Activated CD4-positive, alpha-beta T cell treated with anti-CD3 and anti-CD28 coated beads for 36 hours (primary cell): ENCODE data around the gene ATP8A1. TPM values are rescaled to one million over a fixed set of nuclear protein-coding genes. Genes with fewer than 3 reads are reported as not detected.

ENCODE experiments used
- ATAC-seq: fragments of 200-7000 bp; cut with Tn5 transposase; one replicate; pipeline ENCODE4 v1.10.0; 2021; ENCODE audit warnings: mild to moderate bottlenecking, moderate library complexity
- CTCF ChIA-PET: fragments of 350-600 bp; sonication (Branson Sonifier 250); formaldehyde crosslinking; loops from one replicate; lab custom pipeline; 2021; ENCODE audit warnings: antibody characterized with exemption; lab: Charles Lee
- POLR2A ChIA-PET: fragments of 350-600 bp; sonication (Branson Sonifier 250); formaldehyde crosslinking; loops from one replicate; lab custom pipeline; 2021; ENCODE audit warnings: antibody characterized with exemption, inconsistent platforms; lab: Charles Lee
- DNase-seq: peaks from one replicate; pipeline ENCODE4 v3.0.0-alpha.2; 2020
- H3K27ac Mint-ChIP-seq: one replicate; pipeline ENCODE4 v1.8.0; 2021; ENCODE audit warnings: mixed read lengths
- H3K27me3 Mint-ChIP-seq: one replicate; pipeline ENCODE4 v1.8.0; 2021; ENCODE audit warnings: mixed read lengths
- H3K36me3 Mint-ChIP-seq: one replicate; pipeline ENCODE4 v1.8.0; 2021; ENCODE audit warnings: low read depth, mixed read lengths
- H3K4me1 Mint-ChIP-seq: one replicate; pipeline ENCODE4 v1.8.0; 2021; ENCODE audit warnings: mixed read lengths
- H3K4me3 Mint-ChIP-seq: one replicate; pipeline ENCODE4 v1.8.0; 2021; ENCODE audit warnings: mild to moderate bottlenecking, moderate library complexity, mixed read lengths
- H3K9me3 Mint-ChIP-seq: one replicate; pipeline ENCODE4 v1.8.0; 2021; ENCODE audit warnings: low read depth, mixed read lengths
- intact Hi-C, 2 experiments: fragments of 100-400 bp; cut with DNase I in 1 of 2; cut with micrococcal nuclease in 1 of 2; formaldehyde crosslinking; loops; one replicate each; pipeline versions ENCODE4 v1.14.2 to v1.15.1; 2022 to 2024; cut with DNase I, micrococcal nuclease
- total RNA-seq, 2 experiments: library from RNA; stranded (reverse); gene quantifications; one replicate each; pipeline ENCODE4 v1.2.3, GENCODE V29; 2021

The ATP8A1 gene
- total RNA-seq, 2 experiments from 2014 or later, result 15.1 to 21.1 TPM

GRCh38 chr4:42404001-42404400 is 252.9 kb downstream of the ATP8A1 start:
- intact Hi-C loops, result no loop called here
- DNase-seq (no peak), ATAC-seq (no peak)
- H3K27ac Mint-ChIP-seq, result no peak overlapping the region
- H3K27me3 Mint-ChIP-seq, result peaks cover 26% of the 10 kb centered on the region
- H3K4me1 Mint-ChIP-seq, result peaks cover 2% of the 10 kb centered on the region
- no peaks in the 10 kb centered on the region for H3K9me3 Mint-ChIP-seq
- ChIA-PET CTCF (interaction anchor here (1.1 kb wide), 1 partner anchor 120 kb away, joined by 4 read pairs; no protein-coding TSS in a partner anchor), POLR2A (no interaction called here)
- H3K36me3 Mint-ChIP-seq, result peaks cover 2% of the 10 kb centered on the region
- no peak overlapping the region for H3K4me3 Mint-ChIP-seq

DNA sequence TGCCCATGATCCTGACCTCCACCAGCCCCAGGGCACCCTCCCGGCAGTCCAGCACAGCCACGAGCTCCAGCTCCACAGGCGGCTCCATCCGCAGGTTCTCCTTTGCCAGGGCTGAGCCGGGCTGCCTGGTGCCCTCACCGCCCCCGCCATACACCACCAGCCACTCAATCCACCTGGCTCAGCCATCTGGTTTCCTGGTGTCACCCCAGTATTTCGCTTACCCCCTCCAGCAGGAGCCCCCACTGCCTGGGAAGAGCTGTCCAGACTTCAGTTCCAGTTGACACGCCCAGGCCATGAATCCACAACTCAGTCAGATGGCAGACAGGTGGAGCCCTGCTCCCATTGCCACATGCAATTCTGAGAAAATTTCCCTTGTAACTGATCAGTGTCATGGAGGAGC is 255.7 kb downstream of the ATP8A1 start:
- H3K4me1 Mint-ChIP-seq, result peaks cover 22% of the 10 kb centered on the region
- H3K4me3 Mint-ChIP-seq, result no peak overlapping the region
- peaks cover 49% of the 10 kb centered on the region for H3K27me3 Mint-ChIP-seq
- ATAC-seq (no peak), DNase-seq (no peak)
- ChIA-PET POLR2A (no interaction called here), CTCF (interaction anchor here (1.1 to 2.1 kb wide), 3 partner anchors 29 to 119 kb away, joined by 5 to 6 read pairs (median 6); no protein-coding TSS in a partner anchor)
- H3K9me3 Mint-ChIP-seq, result no peaks in the 10 kb centered on the region
- peaks cover 1% of the 10 kb centered on the region for H3K36me3 Mint-ChIP-seq
- intact Hi-C loops, result no loop called here
- no peak overlapping the region for H3K27ac Mint-ChIP-seq

DNA sequence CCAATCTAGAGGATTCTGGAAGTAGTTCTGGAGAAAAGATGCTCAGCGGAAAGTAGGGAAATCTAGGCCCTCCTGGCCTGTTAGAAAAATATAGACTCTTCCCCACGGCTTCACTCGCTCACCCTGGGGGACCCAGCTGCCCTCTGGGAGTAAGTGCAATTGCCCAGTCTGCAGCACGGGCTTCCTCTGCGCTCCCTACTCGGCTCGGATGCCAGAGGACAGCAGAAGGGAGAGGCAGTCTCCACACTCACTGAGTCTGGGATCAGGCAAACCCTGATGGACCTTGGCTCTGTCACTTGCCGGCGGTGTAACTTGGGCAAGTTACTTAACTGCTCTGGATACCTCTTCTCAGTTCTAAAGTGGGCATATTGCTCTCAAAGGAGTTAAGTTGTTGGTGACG is 257.5 kb downstream of the ATP8A1 start:
- no peak for DNase-seq
- ATAC-seq, result no peak
- H3K9me3 Mint-ChIP-seq, result no peaks in the 10 kb centered on the region
- no peak overlapping the region for H3K27ac Mint-ChIP-seq
- ChIA-PET POLR2A (interaction anchor here (0.7 kb wide), 1 partner anchor 242 kb away, joined by 3 read pairs; no protein-coding TSS in a partner anchor), CTCF (interaction anchor here (1.9 to 2.1 kb wide), 2 partner anchors 27 to 120 kb away, joined by 6 read pairs; no protein-coding TSS in a partner anchor)
- H3K4me3 Mint-ChIP-seq, result no peak overlapping the region
- peaks cover 58% of the 10 kb centered on the region for H3K27me3 Mint-ChIP-seq
- peaks cover 22% of the 10 kb centered on the region for H3K4me1 Mint-ChIP-seq
- intact Hi-C loops, result loop anchor here in 1 of 2 experiments (2.0 to 10.0 kb wide), 3 partner anchors 19 to 655 kb away; partner anchors contain the start of gene PHOX2B
- H3K36me3 Mint-ChIP-seq, result no peaks in the 10 kb centered on the region

DNA sequence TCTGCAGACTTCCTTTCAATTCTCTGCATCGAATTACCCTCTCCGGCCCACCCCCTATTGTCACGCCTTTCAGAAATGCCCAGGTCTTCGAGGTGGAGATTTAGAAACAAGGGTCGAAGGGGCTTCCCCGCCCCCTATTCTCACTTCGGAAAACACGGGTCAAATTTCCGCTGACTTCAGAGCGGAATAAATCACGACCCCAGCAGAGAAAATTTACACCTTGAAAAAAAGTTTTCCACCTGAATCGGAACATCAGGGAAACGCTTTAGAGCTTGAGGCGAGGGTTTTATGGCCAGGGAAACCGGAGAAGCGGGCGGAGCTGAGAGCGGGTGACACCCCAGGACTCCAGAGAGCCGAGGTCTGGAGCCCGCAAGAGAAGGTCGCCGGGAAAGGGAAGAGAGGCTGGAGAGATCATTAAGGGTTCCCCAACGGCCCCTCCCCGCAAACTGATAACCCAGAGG is 258.0 kb downstream of the ATP8A1 start:
- CTCF ChIA-PET, result interaction anchor here (2.1 kb wide), 1 partner anchor 121 kb away, joined by 6 read pairs; no protein-coding TSS in a partner anchor
- intact Hi-C loops, result loop anchor here in 1 of 2 experiments (2.0 to 10.0 kb wide), 3 partner anchors 20 to 654 kb away; partner anchors contain the start of gene PHOX2B
- Mint-ChIP-seq H3K36me3 (no peaks in the 10 kb centered on the region), H3K4me1 (peaks cover 22% of the 10 kb centered on the region), H3K27ac (no peak overlapping the region), H3K27me3 (peaks cover 58% of the 10 kb centered on the region), H3K4me3 (peak overlapping the region; percentile 58), H3K9me3 (no peaks in the 10 kb centered on the region)
- POLR2A ChIA-PET, result no interaction called here
- ATAC-seq (no peak), DNase-seq (no peak)

DNA sequence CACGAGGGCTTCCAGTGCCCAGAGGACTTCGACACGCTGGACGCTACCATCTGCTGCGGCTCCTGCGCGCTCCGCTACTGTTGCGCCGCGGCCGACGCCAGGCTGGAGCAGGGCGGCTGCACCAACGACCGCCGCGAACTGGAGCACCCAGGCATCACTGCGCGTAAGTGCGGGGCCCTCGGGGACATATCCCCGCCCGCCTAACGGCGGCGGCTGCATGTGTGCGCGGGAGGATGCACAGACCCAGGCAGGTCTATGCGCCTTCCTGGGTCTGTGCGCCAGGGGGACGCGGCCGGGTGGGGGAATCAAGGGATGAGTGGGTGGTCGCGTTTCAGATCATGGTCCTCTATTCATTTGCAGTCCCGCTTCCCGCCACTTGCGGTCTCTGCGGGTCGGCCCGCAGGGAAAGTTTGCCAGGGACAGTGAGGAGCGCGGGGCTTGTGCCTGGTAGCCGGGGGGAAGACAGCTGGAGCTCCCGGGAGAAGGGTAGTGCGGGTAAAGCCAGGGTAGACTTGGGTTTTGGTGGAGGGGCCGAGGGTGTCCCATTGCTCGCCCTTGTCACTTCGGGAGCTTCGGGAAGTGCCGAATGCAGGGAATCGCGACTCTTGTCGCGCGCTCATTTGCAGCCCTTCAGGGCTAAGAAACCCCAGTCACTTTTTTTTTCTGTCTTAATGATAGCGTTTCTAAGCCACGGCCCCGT is 258.6 kb downstream of the ATP8A1 start:
- Mint-ChIP-seq H3K27me3 (peaks cover 58% of the 10 kb centered on the region), H3K4me3 (peak overlapping the region; percentile 58), H3K4me1 (peaks cover 22% of the 10 kb centered on the region), H3K27ac (no peak overlapping the region), H3K9me3 (no peaks in the 10 kb centered on the region), H3K36me3 (no peaks in the 10 kb centered on the region)
- intact Hi-C loops, result loop anchor here in 1 of 2 experiments (2.0 to 10.0 kb wide), 3 partner anchors 20 to 654 kb away; partner anchors contain the start of gene PHOX2B
- POLR2A ChIA-PET, result no interaction called here
- peak; percentile 57 for DNase-seq
- peak; percentile 63 for ATAC-seq
- CTCF ChIA-PET, result no interaction called here

DNA sequence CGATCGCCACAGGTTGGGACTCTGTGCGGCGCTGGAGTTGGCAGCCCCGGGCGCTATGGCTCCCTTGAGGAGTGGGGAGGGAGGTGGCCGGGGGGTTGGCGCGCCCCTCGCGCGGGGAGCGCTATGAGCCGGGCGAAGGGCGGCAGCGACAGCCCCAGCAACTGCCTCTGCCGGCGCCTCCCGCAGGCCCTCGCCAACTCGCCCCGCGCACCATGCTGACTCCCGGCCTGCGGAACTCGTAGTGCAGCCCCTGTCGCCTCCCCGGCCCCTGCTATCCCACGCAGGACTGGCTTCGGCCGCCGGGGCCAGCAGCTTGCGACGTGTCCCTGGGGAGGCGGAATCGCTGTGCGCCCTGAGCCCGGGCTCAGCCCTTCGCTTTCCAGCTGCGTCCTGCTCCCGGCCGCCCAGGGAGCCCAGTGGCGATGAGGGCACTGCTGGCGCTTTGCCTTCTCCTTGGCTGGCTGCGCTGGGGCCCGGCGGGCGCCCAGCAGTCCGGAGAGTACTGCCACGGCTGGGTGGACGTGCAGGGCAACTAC is 259.2 kb downstream of the ATP8A1 start:
- peak overlapping the region; percentile 65 for H3K4me3 Mint-ChIP-seq
- peaks cover 58% of the 10 kb centered on the region for H3K27me3 Mint-ChIP-seq
- no peak overlapping the region for H3K27ac Mint-ChIP-seq
- no peaks in the 10 kb centered on the region for H3K9me3 Mint-ChIP-seq
- DNase-seq (peak; percentile 38), ATAC-seq (peak; percentile 53)
- intact Hi-C loops, result loop anchor here in 1 of 2 experiments (2.0 to 10.0 kb wide), 3 partner anchors 21 to 653 kb away; partner anchors contain the start of gene PHOX2B
- ChIA-PET CTCF (no interaction called here), POLR2A (no interaction called here)
- H3K36me3 Mint-ChIP-seq, result no peaks in the 10 kb centered on the region
- H3K4me1 Mint-ChIP-seq, result peaks cover 22% of the 10 kb centered on the region

DNA sequence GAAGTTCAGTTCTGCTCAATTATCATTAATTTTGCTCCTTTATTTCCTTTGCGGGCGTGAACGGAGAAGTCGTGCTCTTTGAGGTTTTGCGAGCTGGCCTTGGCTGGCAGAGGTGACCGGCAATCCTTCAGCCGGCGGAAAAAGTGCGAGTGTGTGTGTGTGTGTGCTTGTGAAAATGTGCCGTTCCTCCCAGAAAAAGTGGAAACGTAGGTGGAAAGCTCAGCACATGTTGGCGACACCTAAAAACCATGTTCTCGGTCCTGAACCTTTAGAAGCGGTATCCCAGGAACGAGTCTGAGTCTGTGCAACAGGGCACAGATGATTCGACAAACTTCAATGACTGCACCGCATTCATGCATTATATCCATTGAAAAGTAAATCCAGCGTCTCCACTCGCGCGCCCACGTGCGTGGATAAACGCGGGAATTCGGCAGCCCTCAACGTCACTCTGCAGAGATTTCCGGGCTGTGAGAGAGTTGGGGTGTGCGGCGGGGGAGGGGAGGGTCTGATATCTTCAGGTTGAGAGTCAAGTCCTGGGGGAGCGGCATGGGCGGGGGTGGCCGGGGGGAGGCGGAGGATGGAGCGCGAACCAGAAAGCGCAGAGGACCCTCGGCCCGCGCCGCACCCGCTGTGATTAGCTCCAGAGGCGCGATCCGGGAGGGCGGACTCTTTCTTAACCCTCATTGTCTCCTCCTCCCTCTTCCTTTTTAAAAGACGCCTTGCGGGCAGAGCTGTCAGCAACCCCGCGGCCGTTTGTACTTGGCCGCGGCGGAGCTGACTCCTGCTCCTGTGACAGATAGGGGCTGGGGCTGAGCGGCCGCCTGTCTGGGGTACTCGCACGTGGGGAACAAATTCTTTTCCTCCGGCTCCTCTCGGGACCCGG is 259.9 kb downstream of the ATP8A1 start, which contains the start of gene SHISA3:
Gene SHISA3, plus strand, starts transcription at position 737 of the 883 bp plus-strand sequence. CDS start 569 bp downstream, outside the sequence.
- peak within 1 kb of the TSS; percentile 65 for H3K4me3 Mint-ChIP-seq
- POLR2A ChIA-PET, result interaction anchor here (0.6 kb wide), 1 partner anchor 48 kb away, joined by 3 read pairs; no protein-coding TSS in a partner anchor
- H3K4me1 Mint-ChIP-seq, result peaks cover 22% of the 10 kb centered on the region
- ATAC-seq, result peak; percentile 70
- peak; percentile 42 for DNase-seq
- H3K27me3 Mint-ChIP-seq, result peaks cover 56% of the 10 kb centered on the region
- H3K27ac Mint-ChIP-seq, result no peak within 1 kb of the TSS
- intact Hi-C loops, result loop anchor here in 1 of 2 experiments (10.0 kb wide), 2 partner anchors 512 to 652 kb away; partner anchors contain the start of gene PHOX2B
- CTCF ChIA-PET, result interaction anchor here (0.7 to 1.3 kb wide), 2 partner anchors 123 to 377 kb away, joined by 3 read pairs; no protein-coding TSS in a partner anchor
- H3K36me3 Mint-ChIP-seq, result no peaks in the 10 kb centered on the region
- H3K9me3 Mint-ChIP-seq, result no peaks in the 10 kb centered on the region

GRCh38 chr4:42396361-42396751 is 260.5 kb downstream of the ATP8A1 start:
- peaks cover 55% of the 10 kb centered on the region for H3K27me3 Mint-ChIP-seq
- peaks cover 22% of the 10 kb centered on the region for H3K4me1 Mint-ChIP-seq
- intact Hi-C loops, result loop anchor here in 1 of 2 experiments (10.0 kb wide), 2 partner anchors 512 to 652 kb away; partner anchors contain the start of gene PHOX2B
- CTCF ChIA-PET, result interaction anchor here (0.7 to 1.3 kb wide), 2 partner anchors 123 to 376 kb away, joined by 3 read pairs; no protein-coding TSS in a partner anchor
- ATAC-seq (no peak), DNase-seq (no peak)
- peak overlapping the region; percentile 65 for H3K4me3 Mint-ChIP-seq
- H3K9me3 Mint-ChIP-seq, result no peaks in the 10 kb centered on the region
- POLR2A ChIA-PET, result interaction anchor here (0.6 kb wide), 1 partner anchor 49 kb away, joined by 3 read pairs; no protein-coding TSS in a partner anchor
- no peaks in the 10 kb centered on the region for H3K36me3 Mint-ChIP-seq
- no peak overlapping the region for H3K27ac Mint-ChIP-seq

DNA sequence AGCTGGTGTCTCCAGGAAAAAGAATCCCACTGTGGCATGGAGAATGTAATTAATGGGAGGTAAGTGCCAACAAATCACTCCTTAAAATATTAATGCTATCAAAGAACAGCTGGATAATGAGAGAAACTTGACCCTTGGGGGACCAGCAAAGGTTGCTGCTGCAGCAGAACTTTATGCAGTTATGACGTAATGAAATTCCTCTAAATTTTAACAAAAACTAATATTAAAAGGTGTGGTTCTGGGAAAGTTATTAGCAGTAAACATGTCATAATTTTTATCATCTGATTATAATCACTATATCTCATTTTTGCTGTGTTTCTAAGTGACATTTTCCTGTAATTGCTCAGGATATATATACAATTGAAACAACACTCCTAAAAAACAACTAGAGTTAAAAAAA is 261.3 kb downstream of the ATP8A1 start:
- H3K4me3 Mint-ChIP-seq, result no peak overlapping the region
- H3K27ac Mint-ChIP-seq, result no peak overlapping the region
- POLR2A ChIA-PET, result no interaction called here
- no peaks in the 10 kb centered on the region for H3K9me3 Mint-ChIP-seq
- intact Hi-C loops, result loop anchor here in 1 of 2 experiments (10.0 kb wide), 2 partner anchors 511 to 651 kb away; partner anchors contain the start of gene PHOX2B
- ATAC-seq (no peak), DNase-seq (no peak)
- peaks cover 22% of the 10 kb centered on the region for H3K4me1 Mint-ChIP-seq
- CTCF ChIA-PET, result interaction anchor here (1.3 kb wide), 1 partner anchor 124 kb away, joined by 3 read pairs; no protein-coding TSS in a partner anchor
- no peaks in the 10 kb centered on the region for H3K36me3 Mint-ChIP-seq
- H3K27me3 Mint-ChIP-seq, result peaks cover 48% of the 10 kb centered on the region

- no peak overlapping the region for H3K27ac Mint-ChIP-seq
- DNase-seq (no peak), ATAC-seq (no peak)
- intact Hi-C loops, result loop anchor here in 1 of 2 experiments (10.0 kb wide), 2 partner anchors 508 to 648 kb away; partner anchors contain the start of gene PHOX2B
- ChIA-PET POLR2A (no interaction called here), CTCF (no interaction called here)
- H3K27me3 Mint-ChIP-seq, result peaks cover 21% of the 10 kb centered on the region
- H3K36me3 Mint-ChIP-seq, result no peaks in the 10 kb centered on the region
- H3K4me1 Mint-ChIP-seq, result peaks cover 10% of the 10 kb centered on the region
- H3K4me3 Mint-ChIP-seq, result no peak overlapping the region
- H3K9me3 Mint-ChIP-seq, result no peaks in the 10 kb centered on the region
Measured at GRCh38 chr4:42392436-42392835, 264.5 kb downstream of the ATP8A1 start.
